IPS-NIHi7 (cell line): ENCODE measurements around the gene CACNB3.
A peak's percentile ranks its signal among the peaks of the same experiment; 100 is the strongest.

Experiments
- DNase-seq: peaks from one replicate; pipeline ENCODE4 v3.0.0; 2012; ENCODE audit warnings: mixed read lengths; ENCODE audit errors: extremely low spot score

CACNB3 gene

GRCh38 chr12:48788854-48789775, 29.2 kb upstream of the CACNB3 start, which contains the start of gene ADCY6:
ADCY6 (minus strand) TSS chr12:48789089; CDS start chr12:48783434, 5,655 bp downstream.
- DNase-seq: peak; percentile 86

DNA sequence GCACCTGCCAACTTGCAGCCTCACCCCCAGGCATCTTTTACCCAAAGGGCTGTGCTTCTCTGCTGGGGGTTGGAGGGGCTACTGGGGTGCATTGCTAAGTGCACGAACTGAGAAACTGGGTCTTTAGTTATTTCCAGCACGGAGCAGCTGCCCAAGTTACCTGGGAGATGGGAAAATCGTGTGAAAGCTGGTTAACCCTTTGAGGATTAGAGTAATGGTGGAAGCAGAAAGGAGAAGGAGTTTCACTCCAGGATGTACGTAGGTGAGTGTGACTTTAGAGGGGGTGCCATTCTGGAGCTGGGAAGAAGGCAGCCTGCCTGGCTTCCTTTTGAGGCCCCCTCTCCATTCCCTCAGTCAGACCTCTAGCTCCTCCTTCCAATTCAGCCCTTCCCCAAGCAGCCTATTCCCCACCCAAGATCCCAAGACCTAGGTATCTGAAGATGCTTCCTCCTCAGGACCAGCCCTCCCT, 28.4 kb upstream of the CACNB3 start:
- DNase-seq: no peak

GRCh38 chr12:48793696-48794095, 24.6 kb upstream of the CACNB3 start:
- DNase-seq: no peak

DNA sequence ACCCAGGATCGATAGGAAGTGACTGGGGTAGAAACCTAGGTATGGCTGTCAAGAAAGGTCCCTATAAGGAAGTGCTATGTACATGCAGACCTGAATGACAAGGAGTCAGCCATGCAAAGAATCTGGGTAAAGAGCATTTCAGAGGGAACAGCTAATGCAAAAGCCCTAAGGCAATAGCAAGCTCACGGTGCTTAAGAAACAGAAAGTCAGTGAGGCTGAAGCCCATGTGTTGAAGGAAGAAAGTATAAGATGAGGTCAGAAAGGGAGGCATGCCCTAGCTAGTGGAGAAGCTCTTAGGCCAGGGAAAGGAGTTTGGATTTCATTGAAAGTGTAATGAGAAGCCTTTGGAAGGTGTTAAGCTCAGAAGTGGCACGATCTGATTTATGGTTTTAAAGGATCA, 23.4 kb upstream of the CACNB3 start:
- no peak for DNase-seq

- DNase-seq: peak; percentile 90
Measured at GRCh38 chr12:48795550-48796455, 22.5 kb upstream of the CACNB3 start.

GRCh38 chr12:48796976-48797375, 21.3 kb upstream of the CACNB3 start:
- no peak for DNase-seq

- no peak for DNase-seq
Measured at GRCh38 chr12:48800457-48800856, 17.8 kb upstream of the CACNB3 start.

- DNase-seq: no peak
Measured at GRCh38 chr12:48800971-48801370, 17.3 kb upstream of the CACNB3 start.

DNA sequence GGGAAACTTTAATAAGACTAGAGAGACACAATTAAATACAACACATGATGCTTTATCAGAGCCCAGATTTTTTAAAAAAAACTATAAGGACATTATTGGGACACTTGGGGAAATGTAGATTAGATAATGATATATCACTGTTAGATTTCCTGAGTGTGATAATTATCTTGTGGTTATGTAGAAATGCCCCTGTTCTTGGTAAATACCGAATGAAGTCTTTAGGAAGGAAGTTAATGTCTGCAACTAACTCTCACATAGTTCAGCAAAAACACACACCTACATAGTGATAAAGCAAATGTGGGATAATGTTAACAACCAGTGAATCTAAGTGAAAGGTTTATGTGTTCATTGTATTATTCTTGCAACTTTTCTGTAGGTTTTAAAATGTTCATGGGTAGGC, 14.6 kb upstream of the CACNB3 start:
- no peak for DNase-seq

DNA sequence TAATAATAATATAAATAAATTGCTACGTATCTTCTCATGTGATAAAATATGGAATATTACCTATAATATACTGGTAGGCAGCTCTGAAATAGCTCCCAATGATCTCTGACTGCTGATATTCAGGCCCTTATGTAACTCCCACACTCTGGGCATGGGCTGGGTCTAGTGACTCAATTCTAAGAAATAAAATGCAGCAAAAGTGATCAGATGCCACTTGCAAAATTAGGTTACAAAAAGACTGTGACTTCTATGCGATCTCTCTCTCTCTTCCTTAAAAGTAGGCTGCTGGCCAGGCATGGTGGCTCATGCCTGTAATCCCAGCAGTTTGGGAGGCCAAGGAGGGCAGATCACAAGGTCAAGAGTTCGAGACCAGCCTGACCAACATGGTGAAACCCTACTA, 10.3 kb upstream of the CACNB3 start:
- DNase-seq: no peak

DNA sequence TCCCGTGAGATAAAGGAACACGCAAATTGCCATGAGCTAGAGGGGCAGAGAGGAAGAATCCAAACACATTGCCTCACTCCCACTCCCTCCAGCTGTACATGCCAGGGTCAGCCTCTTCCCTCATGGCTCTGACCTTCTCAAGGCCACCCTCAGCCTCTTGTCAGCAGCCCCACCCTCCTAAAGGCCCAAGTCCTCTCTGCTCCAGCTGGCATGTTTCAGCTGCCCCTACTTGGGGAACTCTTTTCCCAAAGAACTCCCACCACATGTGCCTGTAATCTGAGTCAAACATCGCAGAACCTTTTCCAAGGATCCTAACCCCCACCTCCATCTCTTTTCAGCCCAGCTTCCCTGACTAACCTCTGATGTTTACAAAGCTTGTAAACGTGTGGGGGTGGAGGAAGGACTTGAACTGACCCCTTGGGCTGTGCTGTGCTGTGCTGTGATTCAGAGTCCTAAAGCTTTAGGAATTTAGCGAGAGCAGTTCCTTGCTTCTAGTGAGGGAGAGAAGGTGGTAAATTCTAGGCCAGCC, 7.3 kb upstream of the CACNB3 start:
- no peak for DNase-seq

DNA sequence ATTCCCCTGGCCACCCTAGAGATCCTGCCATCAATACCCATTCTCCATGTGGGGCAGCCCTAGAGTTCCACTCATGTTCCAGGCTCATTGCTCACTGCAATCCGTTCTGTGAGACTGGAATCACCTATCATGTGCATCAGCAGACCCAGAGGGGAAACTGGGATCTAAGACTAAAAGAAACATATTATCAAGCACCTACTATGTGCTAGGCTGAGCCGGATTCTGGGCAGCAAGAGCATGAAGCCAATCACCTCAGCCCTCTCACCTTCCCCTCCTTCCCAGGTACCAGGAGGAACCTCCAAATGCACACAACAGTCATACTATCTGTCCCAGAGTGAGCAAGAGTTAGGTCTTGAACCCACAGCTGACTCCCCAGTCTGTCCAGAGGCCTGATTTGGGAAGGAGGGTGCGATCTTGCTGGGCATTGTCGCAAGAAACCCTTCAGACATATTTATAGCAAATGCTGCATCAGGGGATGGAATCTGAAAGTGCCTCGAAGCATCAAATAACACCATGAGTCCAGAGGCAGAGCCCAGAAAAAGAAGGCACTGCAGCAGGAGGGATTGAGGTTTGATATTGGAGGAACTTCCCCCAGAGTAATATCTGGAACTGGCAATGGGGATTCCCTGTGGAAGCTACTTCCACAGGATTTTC, 6.7 kb upstream of the CACNB3 start:
- DNase-seq: no peak

- DNase-seq: no peak
Measured at GRCh38 chr12:48812389-48812788, 5.9 kb upstream of the CACNB3 start.

DNA sequence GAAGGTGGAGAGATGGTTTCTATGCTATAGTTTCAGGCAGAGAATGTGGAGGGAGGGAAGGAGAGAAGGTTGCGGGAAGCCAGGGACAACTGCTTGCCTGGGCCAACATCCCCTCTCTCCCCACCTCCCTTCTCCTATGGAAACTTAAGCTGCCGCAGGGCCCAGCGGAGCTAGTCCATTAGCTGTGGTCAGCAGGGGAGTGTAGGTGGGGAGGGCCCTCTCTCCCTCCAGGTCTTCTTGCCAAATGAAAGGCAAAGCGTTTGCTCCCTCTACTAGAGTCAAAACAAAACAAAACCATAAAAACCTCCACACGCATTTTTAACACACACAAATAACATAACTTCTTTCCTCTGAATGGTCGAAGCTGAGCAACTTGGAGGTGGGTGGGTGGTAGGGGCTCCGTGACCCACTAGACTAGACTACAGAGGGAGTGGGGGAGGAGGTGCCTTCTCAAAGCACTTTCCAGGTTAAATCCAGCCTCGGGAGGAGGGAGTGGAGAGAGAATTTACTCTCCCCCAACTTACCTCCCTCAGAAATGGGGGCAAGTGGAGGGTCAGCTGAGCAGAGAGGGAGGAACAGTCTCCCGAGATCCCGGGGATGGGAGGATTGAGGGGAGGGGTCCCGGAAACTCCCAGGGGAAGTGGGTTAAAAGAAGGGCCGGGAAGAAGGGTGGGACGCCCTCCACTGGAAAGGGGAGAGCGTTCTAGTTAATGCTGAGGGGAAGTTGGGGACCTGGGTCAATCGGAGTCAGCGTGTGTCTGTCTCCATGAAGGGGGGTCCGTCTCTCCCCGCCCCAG, 4.6 kb upstream of the CACNB3 start:
- peak; percentile 73 for DNase-seq

GRCh38 chr12:48814262-48815125, 3.8 kb upstream of the CACNB3 start:
- DNase-seq: peak; percentile 78

GRCh38 chr12:48815126-48816110, 2.9 kb upstream of the CACNB3 start:
- peak; percentile 71 for DNase-seq

DNA sequence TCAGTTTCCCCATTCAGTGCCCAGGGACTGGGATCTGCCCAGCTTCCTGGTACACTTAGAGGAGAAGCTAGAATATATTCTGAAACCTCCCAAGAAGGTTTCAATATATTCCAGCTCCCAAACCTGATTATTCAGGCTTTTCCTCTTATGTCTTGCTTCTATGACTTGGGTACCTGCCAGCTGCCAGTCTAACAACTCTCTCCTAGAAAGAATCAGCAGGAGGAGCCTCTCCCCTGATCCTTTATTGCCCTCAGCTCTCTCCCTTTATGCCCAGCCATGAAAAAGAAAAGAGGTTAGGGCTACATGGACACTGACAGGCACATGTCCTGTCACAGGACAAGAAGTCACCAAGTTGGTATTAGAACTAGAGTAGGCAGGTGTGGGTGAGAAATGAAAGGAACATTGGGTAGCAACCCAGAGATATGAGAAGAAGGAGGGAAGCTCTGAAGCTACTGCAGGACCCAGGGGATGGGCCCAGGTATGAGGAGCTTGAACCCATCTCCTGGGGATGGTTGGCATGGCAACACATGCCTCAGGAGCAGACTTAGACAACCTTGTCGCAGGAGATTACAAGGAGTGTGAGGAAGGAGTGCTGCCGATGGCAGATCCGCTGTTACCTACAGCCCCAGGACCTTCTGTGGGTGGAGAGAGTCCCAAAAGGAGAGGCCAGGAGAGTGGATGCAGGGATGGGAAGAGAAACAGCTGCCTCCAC, 2.0 kb upstream of the CACNB3 start:
- no peak for DNase-seq
